K562 (cell line): ENCODE results near the gene LYPD5. TPM values are rescaled to one million over a fixed set of nuclear protein-coding genes. Genes with fewer than 3 reads are reported as not detected.

Source experiments
- BMI1 ChIP-seq: fragments of 150-350 bp; IDR thresholded peaks from 2 replicates; pipeline ENCODE4 v1.6.1; 2014; ENCODE audit warnings: low read length
- CBX2 ChIP-seq: fragments of 200-600 bp; sonication (generic); IDR thresholded peaks from one replicate; pipeline ENCODE4 v1.6.1; 2012; ENCODE audit warnings: mild to moderate bottlenecking, low read length, inconsistent platforms; ENCODE audit not compliant: insufficient read depth, poor library complexity, severe bottlenecking
- CHD7 ChIP-seq: fragments of 200-600 bp; sonication (generic); IDR thresholded peaks from one replicate; pipeline ENCODE4 v1.6.1; 2012; ENCODE audit warnings: mild to moderate bottlenecking, low read depth, low read length, inconsistent platforms
- HMG20A ChIP-seq: fragments of 450-650 bp; formaldehyde crosslinking; conservative IDR thresholded peaks from 2 replicates; pipeline ENCODE4 v1.4.0; 2020; ENCODE audit warnings: mild to moderate bottlenecking, mixed read lengths
- YBX1 ChIP-seq: fragments of 450-650 bp; IDR thresholded peaks from 2 replicates; pipeline ENCODE4 v1.7.1; 2016; ENCODE audit warnings: mild to moderate bottlenecking
- polyA plus RNA-seq, 8 experiments: library from polyadenylated mRNA; depleted of rRNA in 4 of 8; stranded (reverse) in 5 of 8; unstranded in 3 of 8; fragments of >200 nt; fragmentation: Nextera tagmentation in 2 of 8; fragmentation: Illumina TruSeq in 1 of 8; extraction: Ambion mirVana in 2 of 8; extraction: Trizol in 1 of 8; gene quantifications; 2 replicates each; pipeline versions ENCODE4 v1.2.1 to v1.2.3, GENCODE V29; 2011 to 2014; ENCODE audit warnings: inconsistent platforms in 1 of 8, missing spikeins in 1 of 8
- total RNA-seq, 7 experiments: library from RNA; depleted of rRNA in 6 of 7; stranded (reverse); fragments of >200 nt in 6 of 7; fragmentation: Illumina TruSeq in 2 of 7; extraction: Trizol in 2 of 7; gene quantifications; 2 replicates each; pipeline versions ENCODE4 v1.2.1 to v1.2.3, GENCODE V29; 2011 to 2021; ENCODE audit warnings: low replicate concordance in 1 of 7
- TF ChIP-seq, protein P1 (sequence below): fragments of 250-450 bp; sonication (Bioruptor Pico); IDR thresholded peaks from 2 replicates; pipeline ENCODE4 v1.4.0; 2020; ENCODE audit warnings: mild to moderate bottlenecking, moderate library complexity, borderline replicate concordance
- TF ChIP-seq, protein P2 (sequence below): fragments of 450-650 bp; IDR thresholded peaks from 2 replicates; pipeline ENCODE4 v1.6.1; 2016

The LYPD5 gene
- total and polyA plus RNA-seq, 9 of the 15 experiments (the other 6 are each of a cell fraction or from before 2014, with no cell fraction given), result 0.03 to 0.22 (median 0.10) TPM; not detected in 3

DNA sequence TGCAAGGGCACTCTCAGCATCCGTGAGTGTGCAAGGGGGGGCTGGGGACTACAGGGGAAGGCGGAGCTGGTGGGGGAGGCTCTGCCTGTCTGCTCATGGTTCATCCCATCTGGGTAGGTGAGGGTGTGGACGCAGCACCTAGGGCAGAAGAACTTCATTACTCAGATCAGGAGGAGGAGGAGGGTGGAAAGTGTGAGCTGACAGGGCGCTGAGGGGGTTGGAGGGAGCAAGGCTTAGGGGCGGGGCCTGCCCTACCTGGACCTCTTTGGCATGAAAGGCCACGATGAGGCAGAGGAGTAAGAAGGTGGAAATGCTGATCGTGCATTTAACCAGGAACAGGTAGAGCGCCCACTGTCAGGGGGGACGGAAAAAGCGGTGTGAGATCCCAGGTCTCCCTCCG, 26.0 kb downstream of the LYPD5 start (continued):
- TF ChIP-seq, protein P1, sequence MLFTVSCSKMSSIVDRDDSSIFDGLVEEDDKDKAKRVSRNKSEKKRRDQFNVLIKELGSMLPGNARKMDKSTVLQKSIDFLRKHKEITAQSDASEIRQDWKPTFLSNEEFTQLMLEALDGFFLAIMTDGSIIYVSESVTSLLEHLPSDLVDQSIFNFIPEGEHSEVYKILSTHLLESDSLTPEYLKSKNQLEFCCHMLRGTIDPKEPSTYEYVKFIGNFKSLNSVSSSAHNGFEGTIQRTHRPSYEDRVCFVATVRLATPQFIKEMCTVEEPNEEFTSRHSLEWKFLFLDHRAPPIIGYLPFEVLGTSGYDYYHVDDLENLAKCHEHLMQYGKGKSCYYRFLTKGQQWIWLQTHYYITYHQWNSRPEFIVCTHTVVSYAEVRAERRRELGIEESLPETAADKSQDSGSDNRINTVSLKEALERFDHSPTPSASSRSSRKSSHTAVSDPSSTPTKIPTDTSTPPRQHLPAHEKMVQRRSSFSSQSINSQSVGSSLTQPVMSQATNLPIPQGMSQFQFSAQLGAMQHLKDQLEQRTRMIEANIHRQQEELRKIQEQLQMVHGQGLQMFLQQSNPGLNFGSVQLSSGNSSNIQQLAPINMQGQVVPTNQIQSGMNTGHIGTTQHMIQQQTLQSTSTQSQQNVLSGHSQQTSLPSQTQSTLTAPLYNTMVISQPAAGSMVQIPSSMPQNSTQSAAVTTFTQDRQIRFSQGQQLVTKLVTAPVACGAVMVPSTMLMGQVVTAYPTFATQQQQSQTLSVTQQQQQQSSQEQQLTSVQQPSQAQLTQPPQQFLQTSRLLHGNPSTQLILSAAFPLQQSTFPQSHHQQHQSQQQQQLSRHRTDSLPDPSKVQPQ (CRISPR knock-in tag), result no peak
- TF ChIP-seq, protein P2, sequence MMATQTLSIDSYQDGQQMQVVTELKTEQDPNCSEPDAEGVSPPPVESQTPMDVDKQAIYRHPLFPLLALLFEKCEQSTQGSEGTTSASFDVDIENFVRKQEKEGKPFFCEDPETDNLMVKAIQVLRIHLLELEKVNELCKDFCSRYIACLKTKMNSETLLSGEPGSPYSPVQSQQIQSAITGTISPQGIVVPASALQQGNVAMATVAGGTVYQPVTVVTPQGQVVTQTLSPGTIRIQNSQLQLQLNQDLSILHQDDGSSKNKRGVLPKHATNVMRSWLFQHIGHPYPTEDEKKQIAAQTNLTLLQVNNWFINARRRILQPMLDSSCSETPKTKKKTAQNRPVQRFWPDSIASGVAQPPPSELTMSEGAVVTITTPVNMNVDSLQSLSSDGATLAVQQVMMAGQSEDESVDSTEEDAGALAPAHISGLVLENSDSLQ, result 0 out of 2 replicates have a peak, but pooled peaks have one; percentile 19
- TF ChIP-seq BMI1, result no peak
- no peak for TF ChIP-seq HMG20A (CRISPR knock-in tag)
- TF ChIP-seq CHD7, result no peak
- no peak for TF ChIP-seq CBX2
- no peak for TF ChIP-seq YBX1
